COLO668 (cell line): ENCODE measurements around the gene DNAJB12.
"Not testable (repeated sequence)": the region's sequence is repeated elsewhere in the genome, so short reads cannot be mapped to it uniquely, and the experiment has no call there.

Experiments
- DNase-seq: peaks from one replicate; lab custom pipeline; 2025; ENCODE audit not compliant: unreplicated experiment; lab: John Stamatoyannopoulos, UW

Gene DNAJB12

DNA sequence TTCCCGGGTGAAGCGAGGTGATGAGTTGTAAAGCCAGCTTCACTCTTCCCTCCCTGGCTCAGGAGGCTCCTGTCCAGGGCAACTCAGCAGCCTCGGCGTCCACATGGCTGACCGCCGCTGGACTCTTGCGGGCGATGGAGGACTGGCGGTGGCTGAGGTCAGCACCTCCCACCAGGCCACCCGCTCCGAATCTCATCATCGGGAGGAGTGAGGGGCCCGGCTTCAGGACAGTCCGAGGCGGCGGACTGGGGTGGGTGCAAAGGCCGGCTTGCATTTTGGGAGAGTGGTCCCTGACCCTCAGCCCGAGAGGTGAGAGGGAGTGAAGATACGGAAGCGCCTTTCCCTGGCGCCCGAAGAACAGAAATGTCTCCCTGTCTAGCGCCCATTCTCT is 759 bp downstream of the DNAJB12 start:
- DNase-seq, result no peak

DNA sequence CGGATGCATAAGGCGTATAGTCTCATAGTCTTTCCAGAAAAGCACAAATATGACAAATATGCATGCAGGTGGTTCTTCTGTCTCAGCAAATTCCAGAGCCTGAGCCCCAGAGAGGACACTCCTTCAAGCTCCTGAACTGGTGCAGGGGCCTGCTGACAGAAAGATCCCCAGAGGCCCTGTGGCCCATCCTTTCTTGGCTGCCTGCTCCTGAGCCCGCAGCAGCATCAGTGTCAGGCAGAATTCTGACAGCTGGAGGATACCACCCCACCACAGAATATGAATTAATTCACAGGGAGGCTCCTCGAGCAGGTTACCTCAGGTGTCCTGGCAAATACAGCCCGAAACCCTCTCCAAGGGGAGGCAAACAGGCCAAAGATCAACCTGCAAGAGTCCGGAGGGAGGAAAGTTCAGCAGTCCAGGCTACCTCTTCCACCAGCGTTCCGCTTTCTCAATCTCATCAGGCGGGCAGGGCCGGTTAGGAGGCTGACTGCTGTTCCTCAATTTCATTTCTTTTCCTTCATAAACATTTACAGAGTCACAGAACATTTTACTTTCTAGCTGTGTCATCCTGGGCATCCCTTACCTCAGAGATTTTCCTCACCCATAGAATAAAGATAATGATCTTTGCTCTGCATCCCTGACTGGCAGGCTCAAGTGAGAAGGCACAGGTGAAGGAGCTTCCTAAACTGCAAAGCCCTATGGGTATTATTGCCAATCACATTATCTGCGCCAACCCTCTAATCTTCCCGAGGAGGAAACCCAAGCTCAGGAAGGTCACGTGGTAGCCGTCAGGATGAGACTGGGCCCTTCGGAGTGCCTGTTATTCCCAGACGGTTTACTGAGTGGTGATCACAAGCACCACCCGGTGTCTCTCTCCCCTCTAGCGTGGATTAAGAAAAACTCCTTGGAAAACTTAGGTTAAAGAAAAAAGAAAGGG is 1.4 kb downstream of the DNAJB12 start:
- peak; percentile 9 for DNase-seq

- no peak for DNase-seq
These were observed 3.2 kb downstream of the DNAJB12 start for GRCh38 chr10:72351479-72351878.

DNA sequence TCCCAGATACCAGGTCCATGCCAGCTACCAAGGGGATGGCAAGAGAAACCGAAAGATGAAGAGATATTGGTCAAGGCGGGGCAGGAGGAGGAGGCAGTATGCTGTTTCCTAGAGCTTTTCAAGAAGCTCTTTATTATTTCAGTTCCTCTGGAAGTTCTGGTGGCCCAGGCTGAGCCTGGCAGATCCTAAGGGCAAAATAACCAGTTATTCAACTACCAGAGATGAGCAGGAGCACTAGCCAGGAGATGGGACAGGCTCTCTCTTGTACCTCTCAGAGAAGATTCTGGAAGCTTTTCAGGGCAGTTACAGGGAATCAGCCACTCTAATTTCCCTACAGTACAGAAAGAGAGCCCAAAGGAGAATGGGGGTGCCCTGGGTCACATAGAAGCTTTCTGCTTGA is 5.3 kb downstream of the DNAJB12 start:
- no peak for DNase-seq

- DNase-seq, result no peak
These were observed 6.4 kb downstream of the DNAJB12 start for GRCh38 chr10:72348282-72348681.

- not testable (repeated sequence) for DNase-seq
These were observed 8.6 kb downstream of the DNAJB12 start for GRCh38 chr10:72346117-72346516.

GRCh38 chr10:72344932-72345331 is 9.8 kb downstream of the DNAJB12 start:
- DNase-seq, result no peak

DNA sequence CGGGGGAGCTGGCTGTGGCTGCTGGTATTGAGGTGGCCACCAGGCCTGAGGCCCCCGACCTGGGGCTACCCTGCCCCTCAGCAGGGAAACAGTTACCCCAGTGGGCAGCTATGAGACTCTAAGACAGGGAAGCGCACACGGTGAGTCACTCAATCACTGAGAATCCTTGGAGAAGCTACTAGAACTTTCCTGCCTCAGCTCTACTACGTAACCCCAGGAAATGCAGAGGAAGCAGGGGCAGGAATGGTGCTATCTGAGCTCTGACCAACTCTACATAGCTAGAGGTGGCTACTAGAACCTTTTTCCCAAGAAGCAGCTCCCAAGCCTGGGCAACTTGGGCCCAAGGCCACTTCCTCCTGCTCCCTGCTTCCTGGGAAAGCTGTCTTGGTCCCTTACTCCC is 11.8 kb downstream of the DNAJB12 start:
- no peak for DNase-seq

- peak; percentile 45 for DNase-seq
These were observed 14.0 kb downstream of the DNAJB12 start for GRCh38 chr10:72340510-72341261.

GRCh38 chr10:72338180-72338579 is 16.5 kb downstream of the DNAJB12 start:
- DNase-seq, result no peak

DNA sequence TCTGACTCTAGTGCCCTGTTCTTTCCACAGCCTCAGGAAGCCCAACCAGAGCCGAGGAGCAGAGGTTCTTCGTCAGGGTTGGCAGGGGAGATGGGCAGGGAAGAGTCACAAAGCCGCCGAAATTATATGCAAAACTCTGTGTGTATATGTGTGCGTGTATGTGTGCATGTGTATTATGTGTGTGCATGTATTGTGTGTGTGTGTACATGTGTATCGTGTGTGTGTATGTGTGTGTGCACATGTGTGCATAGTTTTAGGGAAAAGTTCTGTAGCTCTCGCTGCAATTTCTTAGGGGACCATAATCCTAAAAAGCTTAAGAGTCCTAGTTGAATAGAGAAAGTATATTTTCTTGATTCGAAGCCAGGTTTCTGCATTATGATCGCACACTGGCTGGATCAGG is 17.0 kb downstream of the DNAJB12 start:
- DNase-seq, result no peak

DNA sequence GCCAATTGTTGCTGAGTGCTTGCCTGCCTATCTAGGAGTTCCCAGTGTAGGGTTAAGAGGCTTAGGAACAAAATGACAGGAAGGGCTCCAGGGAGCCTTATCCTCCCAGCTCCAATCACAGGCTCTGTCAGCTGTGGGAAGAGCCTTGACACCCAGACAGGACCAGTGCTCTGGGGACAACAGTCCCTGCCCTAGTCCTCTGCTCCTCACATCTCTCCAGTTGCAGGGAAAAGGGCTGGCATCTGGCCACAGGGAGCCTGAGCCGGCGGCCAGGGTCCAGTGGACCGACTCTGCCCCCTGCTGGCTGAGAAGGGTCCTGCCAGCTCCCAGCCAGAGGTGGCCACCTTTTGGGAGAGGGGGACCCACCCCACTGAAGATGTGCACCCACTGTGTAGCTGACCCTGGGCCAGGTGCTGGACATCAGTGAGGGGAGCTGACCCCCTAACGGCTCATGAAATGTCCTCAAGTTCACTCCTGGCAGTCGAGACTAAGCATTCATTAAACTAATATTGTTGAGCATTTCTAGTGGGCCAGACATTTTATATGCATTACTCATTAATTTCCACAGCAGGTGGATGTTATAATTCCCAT is 17.6 kb downstream of the DNAJB12 start:
- DNase-seq, result peak; percentile 51

- DNase-seq, result no peak
These were observed 18.3 kb downstream of the DNAJB12 start for GRCh38 chr10:72336259-72337038.

DNA sequence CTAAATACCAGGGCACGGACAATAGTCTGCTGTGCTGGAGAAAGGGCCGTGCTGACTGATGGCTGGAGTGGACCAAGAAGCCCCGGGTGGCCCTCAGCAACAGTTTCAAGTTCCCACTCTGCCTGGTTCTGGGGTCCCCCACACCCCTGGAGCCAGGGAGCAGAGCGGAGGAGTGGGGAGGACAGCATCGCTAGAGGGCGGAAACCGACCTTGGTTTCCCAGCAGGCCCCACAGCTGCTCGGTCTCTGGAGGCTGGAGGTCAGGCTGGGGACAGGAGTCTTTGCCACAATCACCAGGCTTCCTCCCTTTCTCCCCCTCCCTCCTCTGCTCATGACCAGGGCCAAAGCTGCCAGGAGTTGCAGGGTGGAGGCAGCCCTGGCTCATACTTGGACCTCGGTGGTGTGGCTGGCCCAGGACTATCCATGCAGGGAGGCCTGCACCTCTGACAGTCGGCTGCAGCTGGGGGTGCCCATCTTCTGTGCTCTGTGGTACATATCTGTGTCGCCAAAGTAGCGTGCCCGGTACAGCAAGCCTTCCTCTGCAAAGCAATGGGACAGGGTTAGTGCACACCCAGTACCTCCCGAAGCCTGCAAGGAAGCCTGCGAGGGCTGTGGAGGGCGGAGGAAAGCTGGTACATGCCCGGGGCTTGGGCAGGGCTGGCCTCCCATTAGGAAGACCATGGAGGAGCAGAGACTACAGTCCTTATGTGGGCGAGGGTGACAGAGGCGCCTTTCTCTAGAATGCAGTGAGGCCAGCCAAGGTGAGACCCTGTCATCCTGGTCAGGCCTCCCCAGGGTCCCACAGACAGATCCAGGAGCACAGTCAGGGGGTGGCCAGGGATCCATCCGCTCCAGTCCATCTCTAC is 19.1 kb downstream of the DNAJB12 start:
- DNase-seq, result no peak

DNA sequence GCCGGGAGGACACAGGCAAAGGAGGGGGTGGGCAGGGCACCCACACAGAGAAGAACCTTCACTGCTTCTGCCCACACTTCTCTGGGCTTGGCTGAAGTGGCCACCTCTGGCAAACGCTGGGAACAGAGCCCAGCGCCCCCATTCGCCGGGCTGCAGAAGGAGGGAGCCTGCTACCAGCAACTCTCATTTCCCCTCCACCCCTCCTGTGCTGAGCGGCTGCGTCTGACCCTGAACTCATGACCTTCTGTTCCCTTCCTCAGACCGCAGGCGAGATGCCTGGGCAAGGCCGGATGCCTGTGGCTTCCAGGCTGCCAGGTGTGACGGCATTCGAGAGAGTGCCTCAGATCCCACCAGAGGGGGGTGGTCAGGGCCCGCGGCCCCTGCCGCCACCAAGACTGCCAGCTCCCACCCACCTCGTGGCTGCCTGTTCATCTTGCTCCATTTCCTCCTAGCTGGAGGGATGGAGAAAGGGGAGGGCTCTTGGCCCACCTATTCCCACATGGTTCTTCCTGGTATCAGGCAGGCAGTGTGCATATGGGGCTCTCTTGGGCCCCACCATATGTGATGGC is 19.8 kb downstream of the DNAJB12 start:
- no peak for DNase-seq

DNA sequence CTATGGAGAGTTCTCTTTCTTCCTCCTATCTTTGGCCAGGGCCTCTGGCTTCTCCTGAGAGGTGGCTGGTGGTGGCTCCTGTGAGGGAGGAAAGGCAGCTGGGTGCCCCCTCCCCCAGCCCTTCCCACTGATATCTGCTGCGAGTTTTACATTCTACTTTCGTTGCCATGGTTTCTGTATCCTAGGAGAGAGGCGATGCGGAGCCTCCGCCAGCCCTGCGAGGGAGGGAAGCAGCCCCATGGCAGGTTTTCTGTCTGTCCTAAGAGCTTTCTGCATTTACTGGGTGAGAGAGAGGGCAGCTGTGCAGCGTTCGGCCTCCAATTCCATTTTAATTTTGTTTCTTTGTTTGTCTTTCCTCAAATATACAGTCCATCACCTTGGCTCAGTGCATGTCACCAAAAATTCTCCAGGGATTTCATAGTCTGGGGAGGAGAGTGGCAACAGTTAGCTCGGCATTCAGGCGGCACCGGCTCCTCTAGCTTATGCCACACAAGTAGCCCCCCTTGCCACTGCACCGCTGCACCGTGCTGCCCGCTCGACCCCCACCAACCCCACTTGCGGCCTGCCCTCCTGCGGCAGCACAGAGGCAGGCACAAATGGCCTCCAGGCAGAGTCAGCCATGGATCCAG is 20.4 kb downstream of the DNAJB12 start:
- peak; percentile 35 for DNase-seq

DNA sequence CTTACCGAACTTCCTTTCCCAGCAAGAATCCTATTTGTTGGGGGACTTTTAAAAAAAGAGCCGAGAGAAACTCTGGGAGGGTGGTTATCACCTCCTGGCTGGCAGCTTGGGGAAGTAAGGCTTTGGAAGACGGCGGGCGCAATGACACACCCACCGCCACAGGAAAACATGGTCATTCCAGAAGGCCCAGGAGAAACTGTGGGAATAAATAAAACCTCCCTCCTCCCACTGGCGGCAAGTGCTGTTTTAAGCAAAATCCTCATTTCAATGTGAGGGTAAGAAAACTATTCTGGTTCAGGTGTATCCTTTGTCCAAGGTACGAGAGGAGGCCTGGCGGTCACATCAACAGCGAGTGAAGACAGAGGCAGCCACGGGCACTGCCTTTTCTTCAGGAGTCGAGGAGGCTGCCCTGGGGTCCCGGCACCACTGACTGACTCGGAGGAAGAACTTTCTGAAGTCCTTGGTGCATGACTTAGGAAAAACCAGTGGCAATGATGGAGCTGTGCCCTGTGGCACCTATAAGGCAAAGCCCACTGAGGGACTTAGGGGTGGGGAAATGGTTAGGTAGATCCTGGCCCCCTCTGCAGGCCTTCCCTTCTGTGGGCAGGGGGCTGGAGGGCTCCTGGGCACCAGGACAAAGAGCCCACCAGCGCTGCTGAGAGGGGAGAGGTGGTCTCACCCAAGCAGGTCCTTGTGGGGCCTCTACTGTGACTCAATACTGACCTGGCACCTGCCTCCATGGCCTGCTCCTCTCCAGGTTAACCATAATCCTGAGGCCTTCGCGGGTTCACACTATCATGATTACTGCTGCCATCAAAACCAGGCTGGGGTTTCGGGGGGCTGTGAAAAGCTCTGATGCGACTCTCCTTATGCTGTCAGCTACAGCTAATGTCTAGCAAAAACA is 21.4 kb downstream of the DNAJB12 start:
- no peak for DNase-seq

DNA sequence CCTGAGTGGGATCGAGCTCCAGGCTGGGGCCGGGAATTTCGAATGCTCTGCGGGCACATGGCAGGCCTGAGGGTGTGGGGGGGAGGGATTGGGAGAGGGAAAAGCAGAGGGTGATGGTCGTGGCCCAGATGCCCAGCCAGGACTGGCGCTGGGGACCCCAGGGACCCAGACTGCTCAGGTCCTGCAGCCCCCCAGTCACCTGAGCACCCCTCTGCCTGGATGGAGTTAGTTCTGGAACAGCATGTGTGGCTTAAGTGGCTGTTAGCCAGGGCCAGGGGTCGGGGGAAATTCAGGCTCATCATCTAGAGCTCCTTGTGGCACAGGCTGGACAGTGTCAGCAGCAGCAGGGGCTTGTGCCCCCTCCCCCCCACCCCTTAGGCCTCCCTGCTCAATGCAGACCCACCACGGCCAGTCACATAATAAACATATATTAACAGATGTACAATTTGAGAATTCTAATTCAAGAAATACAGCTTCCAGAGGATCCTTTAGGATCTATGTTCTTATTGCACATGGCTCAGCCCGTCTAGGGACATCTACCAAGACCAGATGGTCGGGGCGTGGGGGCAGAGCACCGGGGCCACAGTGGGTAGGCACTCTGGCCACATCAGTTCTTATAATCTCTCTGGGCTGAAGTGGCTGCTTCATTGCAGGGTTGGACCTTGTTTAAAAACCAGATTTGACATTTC is 22.2 kb downstream of the DNAJB12 start:
- DNase-seq, result no peak
